Aorta (tissue), 5 donors: Measurements from ENCODE around the gene HIF1AN. TPM values are rescaled to one million over a fixed set of nuclear protein-coding genes. Genes with fewer than 3 reads are reported as not detected.

Source experiments
- ATAC-seq: fragments of 200-7000 bp; cut with Tn5 transposase; one replicate; pipeline ENCODE4 v1.9.1; 2022; ENCODE audit warnings: moderate library complexity; ENCODE audit not compliant: low FRiP score
- DNase-seq, 2 donors: peaks; one replicate each; pipeline ENCODE4 v3.0.0-alpha.2; 2020
- H3K27ac ChIP-seq, 2 donors: one replicate each; pipeline ENCODE4 v1.5.1; 2013; ENCODE audit warnings: low read length in 2 of 2, mild to moderate bottlenecking in 2 of 2, moderate library complexity in 2 of 2, control low read depth in 1 of 2, inconsistent platforms in 1 of 2, low read depth in 1 of 2
- H3K27me3 ChIP-seq, 2 donors: one replicate each; pipeline ENCODE4 v1.6.1; 2013; ENCODE audit warnings: control low read depth in 1 of 2, low read length in 1 of 2, mild to moderate bottlenecking in 1 of 2, moderate library complexity in 1 of 2; ENCODE audit not compliant: insufficient read depth in 2 of 2, control insufficient read depth in 1 of 2
- H3K36me3 ChIP-seq, 2 donors: one replicate each; pipeline ENCODE4 v1.6.1; 2013; ENCODE audit warnings: control low read depth in 1 of 2, low read length in 1 of 2, mild to moderate bottlenecking in 1 of 2; ENCODE audit not compliant: insufficient read depth in 2 of 2, control insufficient read depth in 1 of 2
- H3K4me1 ChIP-seq, 2 donors: one replicate each; pipeline ENCODE4 v1.6.1; 2013; ENCODE audit warnings: low read length in 2 of 2, control low read depth in 1 of 2, mild to moderate bottlenecking in 1 of 2, moderate library complexity in 1 of 2; ENCODE audit not compliant: insufficient read depth in 2 of 2, control insufficient read depth in 1 of 2
- H3K4me3 ChIP-seq, 2 donors: one replicate each; pipeline ENCODE4 v1.5.1; 2013; ENCODE audit warnings: low read length in 2 of 2, control low read depth in 1 of 2, mild to moderate bottlenecking in 1 of 2
- H3K9me3 ChIP-seq: one replicate; pipeline ENCODE4 v1.6.1; 2013; ENCODE audit warnings: mild to moderate bottlenecking, low read length; ENCODE audit not compliant: control insufficient read depth
- WGBS, 2 donors: extraction: QIAGEN DNeasy Blood & Tissue Kit; methylation state at CpG; one replicate each; pipeline ENCODE4 v1.1.7; 2013; 5-methylcytosine and 5-hydroxymethylcytosine counted together
- intact Hi-C, 2 donors: fragments of 100-400 bp; cut with DNase I; formaldehyde crosslinking; loops; one replicate each; pipeline versions ENCODE4 v1.14.2 to v1.15.0; 2022
- polyA plus RNA-seq, 2 donors: library from polyadenylated mRNA; stranded (reverse); fragments of 200-250 nt; gene quantifications; one replicate each; pipeline ENCODE4 v1.2.3, GENCODE V29; 2013
- total RNA-seq, 2 donors: library from RNA; stranded (reverse); fragmentation: NEBNext Ultra II Directional; extraction: Animal tissue kit (Norgen Biotek cat#: 25700); gene quantifications; one replicate each; pipeline ENCODE4 v1.2.1, GENCODE V29; 2021
- donor health status: healthy with polysubstance abuse.
- donor health status: Bipolar disorder and iron deficiency.
- donor health status: DM: no; HTN: no; CAD: no.
- donor health status: DM: no; HTN: no; CAD: no.
- donor health status: DM: yes; HTN: yes; CAD: no.

The HIF1AN gene
- total and polyA plus RNA-seq, 4 donors = 6.0 to 42.7 (median 23.3) TPM

- DNase-seq (no peak), ATAC-seq (no peak)
- Histone ChIP-seq H3K27ac (no peak overlapping the region), H3K4me3 (no peak overlapping the region), H3K9me3 (no peaks in the 10 kb centered on the region), H3K36me3 (no peaks in the 10 kb centered on the region), H3K27me3 (peaks cover 0 to 3% of the 10 kb centered on the region in 2 donors), H3K4me1 (no peaks in the 10 kb centered on the region)
- 66 to 68% methylated on average over 9 of the region's 9 CpGs for WGBS, 2 donors
- intact Hi-C loops = loop anchor here in 1 of 2 donors (10.0 kb wide), 1 partner anchor 309 kb away; no protein-coding TSS in a partner anchor
Measured at GRCh38 chr10:100565206-100565985, 29.7 kb downstream of the HIF1AN start.

GRCh38 chr10:100566561-100566960, 30.8 kb downstream of the HIF1AN start:
- Histone ChIP-seq H3K27me3 (peaks cover 0 to 3% of the 10 kb centered on the region in 2 donors), H3K9me3 (no peaks in the 10 kb centered on the region), H3K4me1 (no peaks in the 10 kb centered on the region), H3K36me3 (no peaks in the 10 kb centered on the region), H3K27ac (no peak overlapping the region), H3K4me3 (no peak overlapping the region)
- 45 to 52% methylated on average over 3 of the region's 3 CpGs for WGBS, 2 donors
- intact Hi-C loops = loop anchor here in 1 of 2 donors (10.0 kb wide), 1 partner anchor 308 kb away; no protein-coding TSS in a partner anchor
- DNase-seq (no peak), ATAC-seq (no peak)

- peaks cover 0 to 3% of the 10 kb centered on the region in 2 donors for H3K27me3 ChIP-seq
- no peak overlapping the region for H3K4me3 ChIP-seq
- 33 to 41% methylated on average over 11 of the region's 11 CpGs for WGBS, 2 donors
- intact Hi-C loops = loop anchor here in 1 of 2 donors (10.0 kb wide), 1 partner anchor 308 kb away; no protein-coding TSS in a partner anchor
- ATAC-seq (no peak), DNase-seq (no peak)
- no peaks in the 10 kb centered on the region for H3K4me1 ChIP-seq
- H3K36me3 ChIP-seq = no peaks in the 10 kb centered on the region
- H3K9me3 ChIP-seq = no peaks in the 10 kb centered on the region
- no peak overlapping the region for H3K27ac ChIP-seq
Measured at GRCh38 chr10:100567249-100567648, 31.5 kb downstream of the HIF1AN start.

GRCh38 chr10:100567826-100568225, 32.1 kb downstream of the HIF1AN start:
- 14 to 15% methylated on average over 6 of the region's 6 CpGs for WGBS, 2 donors
- H3K4me1 ChIP-seq = no peaks in the 10 kb centered on the region
- intact Hi-C loops = loop anchor here in 1 of 2 donors (10.0 kb wide), 1 partner anchor 307 kb away; no protein-coding TSS in a partner anchor
- no peak overlapping the region for H3K4me3 ChIP-seq
- no peak overlapping the region for H3K27ac ChIP-seq
- no peaks in the 10 kb centered on the region for H3K9me3 ChIP-seq
- H3K36me3 ChIP-seq = no peaks in the 10 kb centered on the region
- DNase-seq (no peak), ATAC-seq (no peak)
- peaks cover 0 to 3% of the 10 kb centered on the region in 2 donors for H3K27me3 ChIP-seq

- Histone ChIP-seq H3K4me1 (no peaks in the 10 kb centered on the region), H3K27ac (no peak overlapping the region), H3K27me3 (peaks cover 0 to 3% of the 10 kb centered on the region in 2 donors), H3K4me3 (no peak overlapping the region), H3K36me3 (no peaks in the 10 kb centered on the region), H3K9me3 (no peaks in the 10 kb centered on the region)
- no peak for ATAC-seq
- no peak for DNase-seq
- intact Hi-C loops = loop anchor here in 1 of 2 donors (10.0 kb wide), 1 partner anchor 306 kb away; no protein-coding TSS in a partner anchor
- 74 to 78% methylated on average over 3 of the region's 3 CpGs for WGBS, 2 donors
Measured at GRCh38 chr10:100568912-100569311, 33.2 kb downstream of the HIF1AN start.

- no peaks in the 10 kb centered on the region for H3K36me3 ChIP-seq
- 16% methylated on average over 28 of the region's 28 CpGs for WGBS, 2 donors
- intact Hi-C loops = loop anchor here in 1 of 2 donors (10.0 kb wide), 1 partner anchor 305 kb away; no protein-coding TSS in a partner anchor
- no peaks in the 10 kb centered on the region for H3K4me1 ChIP-seq
- peaks cover 0 to 3% of the 10 kb centered on the region in 2 donors for H3K27me3 ChIP-seq
- no peak overlapping the region for H3K4me3 ChIP-seq
- H3K27ac ChIP-seq = no peak overlapping the region
- H3K9me3 ChIP-seq = no peaks in the 10 kb centered on the region
- ATAC-seq (no peak), DNase-seq (no peak)
Measured at GRCh38 chr10:100569687-100570481, 34.1 kb downstream of the HIF1AN start.

GRCh38 chr10:100570506-100570905, 34.8 kb downstream of the HIF1AN start:
- Histone ChIP-seq H3K27ac (no peak overlapping the region), H3K4me3 (no peak overlapping the region), H3K4me1 (no peaks in the 10 kb centered on the region), H3K27me3 (peaks cover 0 to 3% of the 10 kb centered on the region in 2 donors), H3K36me3 (no peaks in the 10 kb centered on the region), H3K9me3 (no peaks in the 10 kb centered on the region)
- intact Hi-C loops = no loop called here
- DNase-seq = no peak
- 62 to 64% methylated on average over 8 of the region's 8 CpGs for WGBS, 2 donors
- no peak for ATAC-seq

GRCh38 chr10:100571084-100571856, 35.5 kb downstream of the HIF1AN start:
- no peak for DNase-seq
- Histone ChIP-seq H3K4me1 (no peaks in the 10 kb centered on the region), H3K4me3 (no peak overlapping the region), H3K36me3 (no peaks in the 10 kb centered on the region), H3K27ac (no peak overlapping the region), H3K9me3 (no peaks in the 10 kb centered on the region), H3K27me3 (peaks cover 0 to 3% of the 10 kb centered on the region in 2 donors)
- 84 to 86% methylated on average over 24 of the region's 24 CpGs for WGBS, 2 donors
- no peak for ATAC-seq
- intact Hi-C loops = no loop called here
